ENCODE results near the gene TOP2B. TPM values are rescaled to one million over a fixed set of nuclear protein-coding genes. Genes with fewer than 3 reads are reported as not detected.

The TOP2B gene
- total and polyA plus RNA-seq, 9 of the 15 experiments (the other 6 are each of a cell fraction or from before 2014, with no cell fraction given) = 45.3 to 186 (median 134) TPM

- TF ChIP-seq HIVEP1 (CRISPR knock-in tag; IDR thresholded peaks at IDR 0.05) (no peak), MCM3 (IDR thresholded peaks at IDR 0.05) (no peak), ZBTB7A (IDR thresholded peaks at IDR 0.05; ENCODE audit: borderline replicate concordance, control insufficient read depth, low read depth, low read length) (peak; percentile 60; the same call in 1 of the 2 replicates), SRSF1 (IDR thresholded peaks at IDR 0.05; ENCODE audit: low read depth, low read length) (no peak), RBM39 (optimal IDR thresholded peaks at IDR 0.05; ENCODE audit: low read depth, low read length) (no peak), WHSC1 (IDR thresholded peaks at IDR 0.05; ENCODE audit: low read length) (no peak), ZNF263 (CRISPR knock-in tag; IDR thresholded peaks at IDR 0.05; ENCODE audit: borderline replicate concordance) (no peak), DDX20 (tag; IDR thresholded peaks at IDR 0.05; ENCODE audit: low read depth) (no peak), ZNF174 (CRISPR knock-in tag; IDR thresholded peaks at IDR 0.05) (no peak), HBP1 (CRISPR knock-in tag; IDR thresholded peaks at IDR 0.05) (no peak), TCF15 (CRISPR knock-in tag; IDR thresholded peaks at IDR 0.05) (no peak), ZC3H4 (CRISPR knock-in tag; IDR thresholded peaks at IDR 0.05; ENCODE audit: borderline replicate concordance) (no peak), IRF2 (CRISPR knock-in tag; IDR thresholded peaks at IDR 0.05) (no peak), CREB5 (CRISPR knock-in tag; IDR thresholded peaks at IDR 0.05) (no peak), PHB (CRISPR knock-in tag; IDR thresholded peaks at IDR 0.05) (no peak), CCNT2 (IDR thresholded peaks at IDR 0.05; ENCODE audit: borderline replicate concordance, extremely low read depth, insufficient read length, low read depth, low read length) (no peak), HEY1 (CRISPR knock-in tag; IDR thresholded peaks at IDR 0.05; ENCODE audit: borderline replicate concordance) (no peak), DMBX1 (CRISPR knock-in tag; IDR thresholded peaks at IDR 0.05; ENCODE audit: borderline replicate concordance) (no peak), E2F3 (CRISPR knock-in tag; IDR thresholded peaks at IDR 0.05) (no peak), NRF1 (conservative IDR thresholded peaks at IDR 0.05 in 1 of 2, IDR thresholded peaks at IDR 0.05 in 1 of 2) (peak; percentile 56 to 59), USF2 (CRISPR knock-in tag; IDR thresholded peaks at IDR 0.05) (no peak), TFE3 (CRISPR knock-in tag; IDR thresholded peaks at IDR 0.05) (no peak), ESRRA (IDR thresholded peaks at IDR 0.05; ENCODE audit: borderline replicate concordance, low read depth) (peak; percentile 98)
Observed at GRCh38 chr3:25582242-25582641, 82.5 kb downstream of the TOP2B start (continued).
